Activated CD4-positive, alpha-beta memory T cell treated with anti-CD3 and anti-CD28 coated beads, Interleukin-2, amount 10 ng/mL, durations not matched to agents 7 days and 5 days (primary cell): ENCODE data around the gene TDRD5. TPM values are rescaled to one million over a fixed set of nuclear protein-coding genes. Genes with fewer than 3 reads are reported as not detected.

ENCODE experiments used
- CTCF ChIA-PET: fragments of 350-600 bp; sonication (Branson Sonifier 250); formaldehyde crosslinking; loops from one replicate; lab custom pipeline; 2021; ENCODE audit warnings: antibody characterized with exemption, inconsistent platforms; lab: Charles Lee
- POLR2A ChIA-PET: fragments of 350-600 bp; sonication (Branson Sonifier 250); formaldehyde crosslinking; loops from one replicate; lab custom pipeline; 2021; ENCODE audit warnings: antibody characterized with exemption; lab: Charles Lee
- DNase-seq: peaks from one replicate; pipeline ENCODE4 v3.0.0-alpha.2; 2020
- H3K27ac Mint-ChIP-seq: one replicate; pipeline ENCODE4 v1.8.0; 2021; ENCODE audit warnings: mild to moderate bottlenecking, mixed read lengths
- H3K27me3 Mint-ChIP-seq: one replicate; pipeline ENCODE4 v1.8.0; 2021; ENCODE audit warnings: mixed read lengths
- H3K36me3 Mint-ChIP-seq: one replicate; pipeline ENCODE4 v1.8.0; 2021; ENCODE audit warnings: low read depth, mixed read lengths
- H3K4me1 Mint-ChIP-seq: one replicate; pipeline ENCODE4 v1.8.0; 2021; ENCODE audit warnings: mixed read lengths
- H3K4me3 Mint-ChIP-seq: one replicate; pipeline ENCODE4 v1.8.0; 2021; ENCODE audit warnings: mild to moderate bottlenecking, mixed read lengths
- H3K9me3 Mint-ChIP-seq: one replicate; pipeline ENCODE4 v1.8.0; 2021; ENCODE audit warnings: mixed read lengths
- total RNA-seq, 2 experiments: library from RNA; stranded (reverse); gene quantifications; one replicate each; pipeline ENCODE4 v1.2.3, GENCODE V29; 2021

The TDRD5 gene
- total RNA-seq, 2 experiments from 2014 or later: not detected

DNA sequence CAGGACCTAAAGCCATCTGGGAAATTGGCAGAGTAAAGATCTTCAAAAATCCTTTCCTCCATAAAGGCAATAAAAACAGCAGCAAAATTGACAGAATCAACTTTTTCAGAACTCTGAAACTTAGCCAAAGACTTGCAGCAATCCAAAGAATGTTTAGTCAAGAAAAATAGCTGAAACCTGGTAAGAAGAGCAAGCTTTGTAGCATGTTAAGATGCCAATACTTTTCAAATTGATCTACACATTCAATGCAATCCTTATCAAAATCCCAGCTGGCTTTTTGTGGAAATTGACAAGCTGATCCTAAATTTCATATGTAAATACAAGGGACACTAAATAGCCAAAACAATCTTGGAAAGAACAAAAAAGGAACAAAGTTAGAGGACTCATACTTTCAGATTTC is 127.6 kb downstream of the TDRD5 start:
- Mint-ChIP-seq H3K4me1 (no peaks in the 10 kb centered on the region), H3K27me3 (no peaks in the 10 kb centered on the region), H3K36me3 (no peaks in the 10 kb centered on the region), H3K9me3 (peaks cover 27% of the 10 kb centered on the region), H3K27ac (no peak overlapping the region), H3K4me3 (no peak overlapping the region)
- ChIA-PET CTCF (interaction anchor here (1.4 to 2.1 kb wide), 3 partner anchors 13 to 95 kb away, joined by 5 to 8 read pairs (median 7); no protein-coding TSS in a partner anchor), POLR2A (no interaction called here)
- no peak for DNase-seq

DNA sequence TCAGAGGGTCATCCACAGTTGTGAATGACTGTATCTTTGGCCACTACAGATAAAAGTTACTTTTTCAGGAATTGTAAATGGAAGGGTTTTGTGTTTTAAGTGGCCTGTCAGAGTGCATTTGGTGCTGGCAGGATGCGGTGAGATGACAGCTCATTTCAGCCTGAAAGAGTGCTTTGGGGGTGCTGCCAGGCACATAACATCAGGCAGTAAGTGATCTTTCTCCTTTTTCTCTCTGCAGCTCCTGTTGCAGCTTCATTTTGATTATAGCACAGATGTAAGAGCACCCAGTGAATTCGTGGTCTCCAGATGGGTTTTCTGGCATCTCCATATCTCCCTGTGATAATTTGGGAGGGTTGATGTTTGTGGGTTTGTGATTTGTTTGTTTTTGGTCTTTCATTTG is 136.6 kb downstream of the TDRD5 start:
- H3K4me1 Mint-ChIP-seq: no peaks in the 10 kb centered on the region
- no peaks in the 10 kb centered on the region for H3K36me3 Mint-ChIP-seq
- no peak for DNase-seq
- ChIA-PET POLR2A (no interaction called here), CTCF (interaction anchor here (1.7 to 1.8 kb wide), 2 partner anchors 22 to 87 kb away, joined by 4 to 9 read pairs; no protein-coding TSS in a partner anchor)
- H3K9me3 Mint-ChIP-seq: no peaks in the 10 kb centered on the region
- no peak overlapping the region for H3K27ac Mint-ChIP-seq
- H3K4me3 Mint-ChIP-seq: no peak overlapping the region
- peaks cover 13% of the 10 kb centered on the region for H3K27me3 Mint-ChIP-seq

DNA sequence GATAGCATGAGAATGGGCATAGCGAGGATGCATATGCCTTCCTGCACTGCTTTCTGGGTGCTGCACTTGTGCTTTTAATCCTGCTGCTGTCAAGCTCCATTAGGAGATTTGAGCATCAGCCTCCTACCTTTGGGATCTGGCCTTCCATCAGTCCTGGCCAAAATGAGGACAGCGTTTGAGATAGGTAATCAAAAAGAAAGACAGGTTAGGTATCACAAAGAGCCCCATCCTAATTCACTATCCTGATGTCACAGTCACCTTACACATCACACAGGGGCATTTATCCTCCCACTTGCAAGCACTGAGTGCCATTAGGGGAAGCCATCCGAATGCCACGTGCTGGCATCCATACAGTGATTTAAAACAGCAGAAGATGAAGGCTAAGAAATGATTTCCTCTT is 138.2 kb downstream of the TDRD5 start:
- H3K4me3 Mint-ChIP-seq: no peak overlapping the region
- H3K9me3 Mint-ChIP-seq: no peaks in the 10 kb centered on the region
- no peaks in the 10 kb centered on the region for H3K4me1 Mint-ChIP-seq
- H3K36me3 Mint-ChIP-seq: no peaks in the 10 kb centered on the region
- ChIA-PET CTCF (interaction anchor here (1.1 to 1.3 kb wide), 2 partner anchors 23 to 80 kb away, joined by 6 to 7 read pairs; no protein-coding TSS in a partner anchor), POLR2A (no interaction called here)
- peaks cover 16% of the 10 kb centered on the region for H3K27me3 Mint-ChIP-seq
- no peak overlapping the region for H3K27ac Mint-ChIP-seq
- no peak for DNase-seq

DNA sequence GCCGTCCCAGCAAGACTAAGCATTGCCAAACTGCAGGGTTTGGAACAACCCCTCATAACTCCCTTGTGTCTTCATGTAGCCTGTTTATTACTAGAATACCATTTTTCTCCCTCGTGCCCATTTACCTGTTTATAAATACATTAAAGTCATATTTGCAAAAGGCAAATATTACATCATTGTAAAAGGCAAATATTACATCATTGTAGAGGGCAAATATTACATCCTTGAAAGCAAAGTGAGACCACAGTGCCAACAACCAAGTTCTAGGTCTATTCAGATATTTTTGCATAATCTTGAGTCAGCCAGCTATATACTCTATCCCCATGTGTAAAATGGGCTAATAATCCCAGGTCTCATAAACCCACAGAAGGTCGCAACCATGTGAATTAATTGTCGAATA is 140.0 kb downstream of the TDRD5 start:
- ChIA-PET CTCF (interaction anchor here (1.3 to 2.2 kb wide), 2 partner anchors 78 to 83 kb away, joined by 4 to 13 read pairs; no protein-coding TSS in a partner anchor), POLR2A (interaction anchor here (0.6 kb wide), 1 partner anchor 1019 kb away, joined by 4 read pairs; no protein-coding TSS in a partner anchor)
- Mint-ChIP-seq H3K27me3 (peaks cover 17% of the 10 kb centered on the region), H3K9me3 (no peaks in the 10 kb centered on the region), H3K4me1 (no peaks in the 10 kb centered on the region), H3K27ac (no peak overlapping the region), H3K36me3 (no peaks in the 10 kb centered on the region), H3K4me3 (no peak overlapping the region)
- DNase-seq: no peak

Other genes with a start within 250 kb of the TDRD5 start
- under 1 TPM in 1 of 2 experiments, not detected in 1; 0.58 TPM for gene AXDND1, start 225.9 kb upstream of the TDRD5 start, total RNA-seq
- gene NPHS2, start 15.9 kb upstream of the TDRD5 start, total RNA-seq: not detected
- not detected for gene FAM163A, start 151.5 kb downstream of the TDRD5 start, total RNA-seq